OCI-LY1 (cell line): ENCODE measurements around the gene TSPAN4.

Experiments
- H2AFZ ChIP-seq: fragments of 200-600 bp; sonication (generic), shearing (Covaris generic); 2 replicates; pipeline ENCODE4 v1.6.0; 2014; ENCODE audit warnings: antibody characterized with exemption, mild to moderate bottlenecking, low read length
- H3F3A ChIP-seq: fragments of 200-600 bp; sonication (generic), shearing (Covaris generic); 2 replicates; pipeline ENCODE4 v1.6.0; 2014; ENCODE audit warnings: mild to moderate bottlenecking, antibody characterized with exemption, low read length, moderate library complexity; ENCODE audit not compliant: insufficient read depth
- H3K27ac ChIP-seq: fragments of 200-600 bp; sonication (generic); 2 replicates; pipeline ENCODE4 v1.5.1; 2014; ENCODE audit warnings: low read length, mixed run types, mild to moderate bottlenecking, low read depth; ENCODE audit not compliant: poor library complexity, severe bottlenecking
- H3K27me3 ChIP-seq: fragments of 200-600 bp; sonication (generic); 2 replicates; pipeline ENCODE4 v1.6.0; 2014; ENCODE audit warnings: antibody characterized with exemption, mild to moderate bottlenecking, low read length, moderate library complexity; ENCODE audit not compliant: insufficient read depth
- H3K36me3 ChIP-seq: fragments of 200-600 bp; sonication (generic); 2 replicates; pipeline ENCODE4 v1.6.1; 2014; ENCODE audit warnings: mild to moderate bottlenecking, antibody characterized with exemption, low read length, moderate library complexity, mixed read lengths; ENCODE audit not compliant: insufficient read depth
- H3K4me1 ChIP-seq: fragments of 200-600 bp; sonication (generic); 2 replicates; pipeline ENCODE4 v1.5.1; 2014; ENCODE audit warnings: mild to moderate bottlenecking, low read length, moderate library complexity; ENCODE audit not compliant: insufficient read depth, severe bottlenecking
- H3K4me2 ChIP-seq: fragments of 200-600 bp; sonication (generic), shearing (Covaris generic); 2 replicates; pipeline ENCODE4 v1.6.1; 2014; ENCODE audit warnings: low read length
- H3K4me3 ChIP-seq: fragments of 200-600 bp; sonication (generic); 2 replicates; pipeline ENCODE4 v1.5.1; 2014; ENCODE audit warnings: low read length, low read depth, mild to moderate bottlenecking, mixed read lengths; ENCODE audit not compliant: poor library complexity, severe bottlenecking
- H3K79me2 ChIP-seq: fragments of 200-600 bp; shearing (Covaris generic); 2 replicates; pipeline ENCODE4 v1.6.1; 2016; ENCODE audit warnings: mixed run types, low read length, mixed read lengths; ENCODE audit not compliant: insufficient read depth
- H3K9ac ChIP-seq: fragments of 200-600 bp; sonication (generic), shearing (Covaris generic); 2 replicates; pipeline ENCODE4 v1.6.1; 2014; ENCODE audit warnings: mild to moderate bottlenecking, low read length, mixed read lengths
- H3K9me2 ChIP-seq: fragments of 200-600 bp; sonication (generic), shearing (Covaris generic); 2 replicates; pipeline ENCODE4 v1.6.1; 2014; ENCODE audit warnings: low read depth, mild to moderate bottlenecking, low read length, mixed read lengths
- H3K9me3 ChIP-seq: fragments of 200-600 bp; shearing (Covaris generic); 2 replicates; pipeline ENCODE4 v1.6.1; 2014; ENCODE audit warnings: low read length, mixed read lengths
- H4K20me1 ChIP-seq: fragments of 200-600 bp; sonication (generic), shearing (Covaris generic); 2 replicates; pipeline ENCODE4 v1.6.0; 2016; ENCODE audit warnings: mild to moderate bottlenecking, low read length; ENCODE audit not compliant: insufficient read depth
- CTCF ChIP-seq: fragments of 200-600 bp; sonication (generic), shearing (Covaris generic); IDR thresholded peaks from 2 replicates; pipeline ENCODE4 v1.5.1; 2017; ENCODE audit warnings: mild to moderate bottlenecking, antibody characterized with exemption, low read length, moderate library complexity, mixed read lengths
- EZH2 ChIP-seq: fragments of 200-600 bp; sonication (generic), shearing (Covaris generic); IDR thresholded peaks from 2 replicates; pipeline ENCODE4 v1.8.0; 2017; ENCODE audit warnings: borderline replicate concordance, mixed run types, mild to moderate bottlenecking, antibody characterized with exemption, low read length, moderate library complexity, mixed read lengths

The TSPAN4 gene

GRCh38 chr11:809287-810039 lies 33.2 kb upstream of the TSPAN4 start, which contains the start of gene RPLP2:
TSS of gene RPLP2 (plus strand) at chr11:809967. CDS start at chr11:810235, 268 bp downstream.
- Histone ChIP-seq H4K20me1 (no peaks in the 10 kb centered on the region), H3F3A (no peaks in the 10 kb centered on the region; the same call in 1 of the 2 replicates), H3K4me3 (peak within 1 kb of the TSS; percentile 83), H3K4me1 (peaks cover 45% of the 10 kb centered on the region), H3K79me2 (peaks cover 15% of the 10 kb centered on the region), H3K9me2 (no peaks in the 10 kb centered on the region), H3K36me3 (peaks cover 41% of the 10 kb centered on the region), H3K27ac (peak within 1 kb of the TSS; percentile 89), H3K27me3 (no peaks in the 10 kb centered on the region), H3K9ac (peak within 1 kb of the TSS; percentile 91), H3K9me3 (no peaks in the 10 kb centered on the region), H2AFZ (no peak within 1 kb of the TSS), H3K4me2 (peak within 1 kb of the TSS; percentile 88)
- TF ChIP-seq EZH2 (no peak), CTCF (no peak)

GRCh38 chr11:810040-810567 lies 32.5 kb upstream of the TSPAN4 start:
- Histone ChIP-seq H3K36me3 (peaks cover 45% of the 10 kb centered on the region), H3K79me2 (peaks cover 15% of the 10 kb centered on the region), H3K9me2 (no peaks in the 10 kb centered on the region), H3K9ac (peak overlapping the region; percentile 91), H4K20me1 (no peaks in the 10 kb centered on the region), H3K27me3 (no peaks in the 10 kb centered on the region), H3K4me3 (peak overlapping the region; percentile 83), H3F3A (no peaks in the 10 kb centered on the region; the same call in 1 of the 2 replicates), H3K9me3 (no peaks in the 10 kb centered on the region), H3K4me1 (peaks cover 41% of the 10 kb centered on the region), H3K27ac (peak overlapping the region; percentile 59), H3K4me2 (peak overlapping the region; percentile 88), H2AFZ (no peak overlapping the region)
- no peak for TF ChIP-seq CTCF
- TF ChIP-seq EZH2: no peak

GRCh38 chr11:811446-812245 lies 31.0 kb upstream of the TSPAN4 start:
- Histone ChIP-seq H3K9ac (peak overlapping the region; percentile 91), H4K20me1 (no peaks in the 10 kb centered on the region), H3F3A (no peaks in the 10 kb centered on the region; the same call in 1 of the 2 replicates), H3K27ac (peak overlapping the region; percentile 59), H3K9me3 (no peaks in the 10 kb centered on the region), H3K4me3 (peak overlapping the region; percentile 83), H2AFZ (no peak overlapping the region), H3K9me2 (no peaks in the 10 kb centered on the region), H3K27me3 (no peaks in the 10 kb centered on the region), H3K4me1 (peaks cover 30% of the 10 kb centered on the region), H3K4me2 (peak overlapping the region; percentile 88), H3K79me2 (peaks cover 15% of the 10 kb centered on the region), H3K36me3 (peaks cover 57% of the 10 kb centered on the region)
- no peak for TF ChIP-seq EZH2
- peak; percentile 14; the same call in 1 of the 2 replicates for TF ChIP-seq CTCF
